Hematopoietic multipotent progenitor cell treated with erythropoietin and hydrocortisone succinate and interleukin-3 and kit ligand, for 4 days (in vitro differentiated cells): ENCODE data around the gene REPS2.
"Not testable (repeated sequence)": the region's sequence is repeated elsewhere in the genome, so short reads cannot be mapped to it uniquely, and the experiment has no call there.

ENCODE experiments used
- DNase-seq: peaks from one replicate; pipeline ENCODE4 v3.0.0-alpha.2; 2015

REPS2 gene

GRCh38 chrX:16964976-16965375, 18.5 kb downstream of the REPS2 start:
- not testable (repeated sequence) for DNase-seq

DNA sequence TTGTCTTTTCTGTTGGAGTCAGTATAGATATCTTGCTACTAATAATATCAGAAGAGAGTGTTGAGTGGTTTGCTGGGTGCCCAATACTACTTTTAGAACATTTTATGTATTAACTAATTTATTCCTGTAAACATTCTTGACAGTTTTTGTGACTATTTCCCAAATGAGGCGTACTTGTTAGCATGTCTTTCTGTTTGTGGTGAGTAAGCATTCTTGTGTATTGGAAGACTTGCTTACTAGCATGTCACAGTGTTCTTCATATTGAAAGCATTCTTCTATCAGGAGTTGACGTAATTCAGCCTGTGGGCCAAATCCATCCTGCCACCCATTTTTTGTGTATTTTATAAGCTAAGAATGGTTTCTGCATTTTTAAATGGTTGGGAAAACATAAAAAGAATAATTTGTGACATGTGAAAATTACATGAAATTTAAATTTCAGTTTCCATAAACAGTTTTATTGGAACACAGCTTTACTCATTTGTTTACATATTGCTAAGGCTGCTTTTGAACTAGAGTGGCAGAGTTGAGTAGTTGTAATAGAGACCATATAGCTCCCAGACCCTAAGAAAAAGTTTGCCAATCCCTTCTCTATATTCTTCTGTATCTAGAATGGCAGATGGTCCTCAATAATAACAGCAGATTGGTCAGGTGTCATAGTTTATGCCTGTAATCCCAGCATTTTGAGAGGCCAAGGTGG, 20.4 kb downstream of the REPS2 start:
- DNase-seq, result no peak

GRCh38 chrX:16968753-16969152, 22.3 kb downstream of the REPS2 start:
- not testable (repeated sequence) for DNase-seq

- DNase-seq, result no peak
Observed at GRCh38 chrX:16970977-16971376, 24.5 kb downstream of the REPS2 start.

- DNase-seq, result no peak
Observed at GRCh38 chrX:16971694-16972093, 25.2 kb downstream of the REPS2 start.

DNA sequence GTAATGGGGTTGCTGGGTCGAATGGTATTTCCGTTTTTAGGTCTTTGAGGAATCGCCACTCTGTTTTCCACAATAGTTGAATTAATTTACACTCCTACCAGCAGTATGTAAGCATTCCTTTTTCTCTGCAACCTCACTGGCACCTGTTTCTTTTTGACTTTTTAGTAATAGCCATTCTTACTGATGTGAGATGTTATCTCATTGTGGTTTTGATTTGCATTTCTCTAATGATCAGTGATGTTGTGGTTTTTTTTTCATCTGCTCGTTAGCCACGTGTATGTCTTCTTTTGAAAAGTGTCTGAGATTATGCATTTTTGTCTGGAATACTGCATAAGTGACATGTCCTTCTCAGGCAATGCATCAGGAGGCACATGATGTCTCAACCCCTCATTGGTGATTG, 28.8 kb downstream of the REPS2 start:
- DNase-seq, result no peak

GRCh38 chrX:16977771-16978170, 31.3 kb downstream of the REPS2 start:
- no peak for DNase-seq

GRCh38 chrX:16978193-16978984, 31.9 kb downstream of the REPS2 start:
- no peak for DNase-seq

- no peak for DNase-seq
Observed at GRCh38 chrX:16979226-16979625, 32.8 kb downstream of the REPS2 start.

- no peak for DNase-seq
Observed at GRCh38 chrX:16981209-16981608, 34.8 kb downstream of the REPS2 start.

DNA sequence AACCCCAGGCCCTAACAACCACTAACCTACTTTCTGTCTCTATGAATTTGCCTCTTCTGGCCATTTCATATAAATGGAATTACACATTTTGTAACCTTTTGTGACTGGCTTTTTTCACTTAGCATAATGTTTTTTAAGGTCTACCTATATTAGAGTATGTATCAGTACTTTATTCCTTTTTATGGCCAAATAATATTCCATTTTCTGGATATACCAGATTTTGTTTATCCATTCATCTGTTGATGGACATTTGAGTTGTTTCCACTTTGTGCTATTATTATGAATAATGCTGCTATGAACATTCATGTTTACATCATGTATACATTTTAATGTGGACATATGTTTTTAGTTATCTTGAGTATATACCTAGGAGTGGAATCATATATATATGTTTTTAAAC, 35.5 kb downstream of the REPS2 start:
- no peak for DNase-seq

DNA sequence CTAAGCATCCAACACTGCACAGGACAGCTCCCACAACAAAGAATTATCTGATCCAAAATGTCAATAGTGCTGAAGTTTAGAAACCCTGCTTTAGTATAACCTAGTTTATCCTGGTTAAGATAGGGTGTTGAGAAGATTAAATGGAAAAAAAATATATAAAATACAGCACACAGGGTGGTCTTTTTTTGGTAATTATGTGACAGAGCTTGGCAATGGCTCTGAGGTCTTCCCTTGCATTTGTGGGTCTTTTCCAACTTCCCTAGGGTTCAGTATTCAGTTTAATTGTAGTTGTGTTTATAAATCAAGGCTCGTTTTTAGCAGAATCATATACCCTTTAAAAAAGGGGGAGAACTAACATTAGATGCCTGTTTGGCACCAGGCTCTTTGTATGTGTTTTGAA, 36.6 kb downstream of the REPS2 start:
- DNase-seq, result no peak

GRCh38 chrX:16985286-16985685, 38.8 kb downstream of the REPS2 start:
- DNase-seq, result no peak

DNA sequence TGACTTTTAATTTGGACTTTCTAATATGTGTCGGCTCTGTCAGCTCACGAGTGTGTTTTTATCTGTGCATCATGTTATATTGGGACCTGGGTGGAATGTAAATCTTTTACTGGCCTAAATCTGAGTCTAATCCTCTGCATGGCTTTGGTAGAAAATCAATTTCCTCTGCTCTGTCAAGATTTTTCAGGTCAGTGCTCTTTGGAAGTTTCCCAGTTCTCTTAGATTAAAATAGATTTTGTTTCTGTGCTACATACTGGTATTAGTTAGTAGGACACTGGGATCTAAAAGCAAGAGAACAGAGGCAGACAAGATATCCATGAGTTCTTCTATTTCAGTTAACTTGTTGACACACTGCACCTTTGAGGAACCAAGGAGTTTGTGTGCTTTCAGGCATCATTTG, 39.7 kb downstream of the REPS2 start:
- no peak for DNase-seq

DNA sequence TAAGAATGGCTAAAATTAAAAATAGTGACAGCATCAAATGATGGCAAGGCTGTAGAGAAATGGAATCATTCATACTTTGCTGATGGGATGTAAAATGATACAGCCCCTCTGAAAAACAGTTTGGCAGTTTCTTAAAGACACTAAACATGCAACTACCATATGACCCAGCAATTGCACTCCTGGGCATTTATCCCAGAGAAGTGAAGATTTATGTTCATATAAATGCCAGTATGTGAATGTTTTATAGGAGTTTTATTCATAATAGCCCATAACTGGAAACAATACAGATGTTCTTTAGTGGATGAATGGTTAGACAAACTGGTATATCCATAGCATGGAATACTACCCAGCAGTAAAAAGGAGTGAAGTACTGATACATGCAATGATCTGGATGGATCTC, 43.3 kb downstream of the REPS2 start:
- DNase-seq, result no peak

GRCh38 chrX:16990839-16991238, 44.4 kb downstream of the REPS2 start:
- DNase-seq, result no peak

- DNase-seq, result no peak
Observed at GRCh38 chrX:16992445-16992844, 46.0 kb downstream of the REPS2 start.

GRCh38 chrX:16992951-16993350, 46.5 kb downstream of the REPS2 start:
- DNase-seq, result peak; percentile 34

DNA sequence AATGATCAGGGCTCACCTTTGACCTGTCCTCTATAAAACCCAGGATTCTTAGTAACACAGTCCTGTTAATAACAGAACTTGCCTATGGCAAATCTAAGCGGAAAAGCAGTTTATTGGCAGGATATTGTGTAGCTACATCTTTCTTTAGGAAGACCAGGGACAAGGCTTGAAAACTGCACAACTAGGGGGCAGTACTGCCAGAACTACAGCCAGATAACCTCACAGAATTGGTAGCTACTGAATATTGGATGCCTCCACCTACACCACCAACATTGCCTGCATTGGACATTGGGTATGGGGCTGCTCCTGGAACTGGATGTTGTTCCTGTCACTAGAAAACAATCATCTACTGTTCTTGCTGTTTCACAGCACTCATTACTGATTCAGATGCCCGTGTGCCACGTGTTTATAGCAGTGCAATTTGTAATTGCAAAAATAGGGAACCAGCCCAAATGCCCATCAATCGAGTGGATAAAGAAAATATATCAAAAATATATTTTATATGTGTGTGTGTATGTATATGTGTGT, 47.4 kb downstream of the REPS2 start:
- no peak for DNase-seq

DNA sequence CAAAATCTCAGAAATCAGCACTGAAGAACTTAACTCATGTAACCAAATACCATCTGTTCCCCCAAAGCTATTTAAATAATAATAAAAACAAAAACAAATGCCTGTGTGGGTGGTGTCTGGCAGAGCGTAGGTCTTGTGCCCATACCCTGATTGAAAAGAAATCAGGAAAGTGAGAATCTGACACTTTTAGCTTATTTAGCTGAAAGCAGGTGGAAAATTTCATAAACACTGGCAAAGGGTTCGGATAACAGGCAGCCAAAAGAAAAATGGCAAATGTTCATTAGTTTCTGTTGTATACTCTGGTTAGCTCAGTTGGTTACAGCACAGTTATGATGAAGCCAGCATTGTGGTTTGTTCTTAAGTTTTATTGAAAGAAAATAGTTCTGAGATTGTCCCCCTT, 48.3 kb downstream of the REPS2 start:
- no peak for DNase-seq

- no peak for DNase-seq
Observed at GRCh38 chrX:16997313-16997712, 50.9 kb downstream of the REPS2 start.

DNA sequence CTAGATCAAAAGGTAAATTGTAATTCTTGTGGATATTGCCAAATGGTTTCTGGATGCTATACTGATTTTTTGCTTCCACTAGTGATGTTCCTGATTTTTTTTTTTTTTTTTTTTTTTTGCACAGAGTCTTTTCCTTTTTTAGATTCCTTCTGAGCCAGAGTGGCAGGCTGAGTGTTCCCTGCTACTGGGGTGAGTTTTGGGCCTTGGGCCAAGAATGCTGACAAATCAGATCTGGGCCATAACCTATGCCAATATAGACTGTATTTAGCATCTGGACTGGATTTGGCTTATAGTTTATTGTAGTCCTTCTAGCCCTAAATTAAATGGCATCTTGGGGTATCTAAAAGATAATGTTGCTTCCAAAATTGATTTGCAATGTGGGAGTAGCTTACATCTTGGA, 52.8 kb downstream of the REPS2 start:
- DNase-seq, result no peak

DNA sequence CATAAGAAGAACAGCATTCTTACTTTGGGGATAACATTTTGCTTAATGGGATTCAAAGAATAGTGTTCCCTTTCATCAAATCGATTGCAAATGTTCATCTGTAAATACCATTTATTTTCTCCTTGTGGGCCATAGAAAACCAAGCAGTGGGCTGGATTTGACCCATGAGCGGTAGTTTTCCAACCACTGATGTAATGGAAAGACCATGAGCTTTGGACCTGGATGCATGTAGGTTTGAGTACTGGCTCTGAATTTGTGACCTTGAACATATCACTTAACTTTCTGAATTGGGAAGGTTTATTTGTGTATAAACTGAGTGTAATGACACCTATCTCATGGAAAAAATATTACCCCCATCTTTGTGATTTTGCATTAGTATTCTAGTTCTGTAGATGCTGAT, 54.3 kb downstream of the REPS2 start:
- DNase-seq, result no peak

GRCh38 chrX:17005712-17006368, 59.4 kb downstream of the REPS2 start:
- DNase-seq, result peak; percentile 44
